Chondrocyte (in vitro differentiated cells): Measurements from ENCODE around the gene HCFC1R1. TPM values are rescaled to one million over a fixed set of nuclear protein-coding genes. Genes with fewer than 3 reads are reported as not detected.
A peak's percentile ranks its signal among the peaks of the same experiment; 100 is the strongest.

ENCODE experiments used
- DNase-seq: peaks from one replicate; pipeline ENCODE4 v3.0.0; 2021; ENCODE audit warnings: mixed read lengths, low spot score
- H3K27ac Mint-ChIP-seq: one replicate; pipeline ENCODE4 v1.8.0; 2021; ENCODE audit warnings: mild to moderate bottlenecking, moderate library complexity, mixed read lengths; ENCODE audit not compliant: unreplicated experiment
- H3K27me3 Mint-ChIP-seq: 2 replicates; pipeline ENCODE4 v1.8.0; 2021; ENCODE audit warnings: low read depth, mixed read lengths
- H3K36me3 Mint-ChIP-seq: 2 replicates; pipeline ENCODE4 v1.8.0; 2021; ENCODE audit warnings: low read depth, mixed read lengths
- H3K4me1 Mint-ChIP-seq: 2 replicates; pipeline ENCODE4 v1.8.0; 2021; ENCODE audit warnings: low read depth, mild to moderate bottlenecking, mixed read lengths
- H3K4me3 Mint-ChIP-seq: one replicate; pipeline ENCODE4 v1.8.0; 2021; ENCODE audit warnings: mild to moderate bottlenecking, moderate library complexity, mixed read lengths; ENCODE audit not compliant: unreplicated experiment
- H3K9me3 Mint-ChIP-seq: 2 replicates; pipeline ENCODE4 v1.8.0; 2021; ENCODE audit warnings: low read depth, mixed read lengths
- CTCF ChIP-seq: fragments of 200-600 bp; sonication (generic); IDR thresholded peaks from 2 replicates; pipeline ENCODE4 v1.5.0; 2021; ENCODE audit warnings: antibody characterized with exemption, mild to moderate bottlenecking, moderate library complexity
- total RNA-seq: library from RNA; stranded (reverse); gene quantifications from 3 replicates; pipeline ENCODE4 v1.2.1, GENCODE V29; 2021

The HCFC1R1 gene
- total RNA-seq, 1 donor from 2014 or later = 79.3 TPM

- peak; percentile 70 for TF ChIP-seq CTCF
- H3K27ac Mint-ChIP-seq = peak overlapping the region; percentile 99
Measured at GRCh38 chr16:3021449-3022207, 2.1 kb downstream of the HCFC1R1 start.

GRCh38 chr16:3020604-3021448, 2.9 kb downstream of the HCFC1R1 start:
- peaks cover 9% of the 10 kb centered on the region for H3K36me3 Mint-ChIP-seq
- peak overlapping the region; percentile 99 for H3K27ac Mint-ChIP-seq
- peaks cover 29% of the 10 kb centered on the region for H3K4me1 Mint-ChIP-seq
- H3K27me3 Mint-ChIP-seq = no peaks in the 10 kb centered on the region
- no peaks in the 10 kb centered on the region for H3K9me3 Mint-ChIP-seq
- peak; percentile 94 for DNase-seq
- peak overlapping the region; percentile 91 for H3K4me3 Mint-ChIP-seq
- no peak for TF ChIP-seq CTCF

More at GRCh38 chr16:3021449-3022207, 2.1 kb downstream of the HCFC1R1 start:
- peaks cover 29% of the 10 kb centered on the region for H3K4me1 Mint-ChIP-seq
- no peaks in the 10 kb centered on the region for H3K9me3 Mint-ChIP-seq
- peak; percentile 97 for DNase-seq
- H3K36me3 Mint-ChIP-seq = peaks cover 15% of the 10 kb centered on the region
- peak overlapping the region; percentile 91 for H3K4me3 Mint-ChIP-seq
- H3K27me3 Mint-ChIP-seq = no peaks in the 10 kb centered on the region

- peak; percentile 93 for DNase-seq
- Mint-ChIP-seq H3K4me1 (peaks cover 29% of the 10 kb centered on the region), H3K36me3 (peaks cover 9% of the 10 kb centered on the region), H3K4me3 (peak within 1 kb of the TSS; percentile 91), H3K27me3 (no peaks in the 10 kb centered on the region), H3K9me3 (no peaks in the 10 kb centered on the region), H3K27ac (peak within 1 kb of the TSS; percentile 99)
- peak; percentile 22 for TF ChIP-seq CTCF
Measured at GRCh38 chr16:3020247-3020603, 3.5 kb downstream of the HCFC1R1 start, which contains the start of gene TNFRSF12A. TNFRSF12A (plus strand) TSS chr16:3020368; CDS start chr16:3020398, 30 bp downstream.

GRCh38 chr16:3019594-3020246, 4.0 kb downstream of the HCFC1R1 start:
- no peaks in the 10 kb centered on the region for H3K27me3 Mint-ChIP-seq
- no peaks in the 10 kb centered on the region for H3K9me3 Mint-ChIP-seq
- H3K27ac Mint-ChIP-seq = peak overlapping the region; percentile 81
- peaks cover 29% of the 10 kb centered on the region for H3K4me1 Mint-ChIP-seq
- peak overlapping the region; percentile 91 for H3K4me3 Mint-ChIP-seq
- no peak for TF ChIP-seq CTCF
- H3K36me3 Mint-ChIP-seq = peaks cover 9% of the 10 kb centered on the region
- DNase-seq = no peak
